Left colon (tissue), 2 donors: ENCODE results near the gene CHMP6. TPM values are rescaled to one million over a fixed set of nuclear protein-coding genes. Genes with fewer than 3 reads are reported as not detected.

ENCODE experiments used
- ATAC-seq: fragments of 200-7000 bp; cut with Tn5 transposase; one replicate; pipeline ENCODE4 v1.9.1; 2020; ENCODE audit warnings: mild to moderate bottlenecking, moderate library complexity
- DNase-seq, 2 donors: peaks; one replicate each; pipeline ENCODE4 v3.0.0-alpha.2; 2020
- intact Hi-C, 2 donors: fragments of 100-400 bp; cut with DNase I in 1 of 2; cut with micrococcal nuclease in 1 of 2; formaldehyde crosslinking; loops; one replicate each; pipeline versions ENCODE4 v1.11.2 to v1.14.0; 2022; cut with DNase I, micrococcal nuclease
- total RNA-seq, 2 donors: library from RNA; stranded (reverse); fragmentation: NEBNext Ultra II Directional; extraction: Animal tissue kit (Norgen Biotek cat#: 25700); gene quantifications; one replicate each; pipeline ENCODE4 v1.2.1, GENCODE V29; 2021
- donor health status: DM: no; HTN: no; CAD: no.
- donor health status: DM: yes; HTN: yes; CAD: no.

Gene CHMP6
- total RNA-seq, 2 donors from 2014 or later, result 37.2 to 39.5 TPM

GRCh38 chr17:80969030-80969673, 22.5 kb upstream of the CHMP6 start:
- intact Hi-C loops, result no loop called here
- DNase-seq, result no peak
- peak; percentile 9 for ATAC-seq

DNA sequence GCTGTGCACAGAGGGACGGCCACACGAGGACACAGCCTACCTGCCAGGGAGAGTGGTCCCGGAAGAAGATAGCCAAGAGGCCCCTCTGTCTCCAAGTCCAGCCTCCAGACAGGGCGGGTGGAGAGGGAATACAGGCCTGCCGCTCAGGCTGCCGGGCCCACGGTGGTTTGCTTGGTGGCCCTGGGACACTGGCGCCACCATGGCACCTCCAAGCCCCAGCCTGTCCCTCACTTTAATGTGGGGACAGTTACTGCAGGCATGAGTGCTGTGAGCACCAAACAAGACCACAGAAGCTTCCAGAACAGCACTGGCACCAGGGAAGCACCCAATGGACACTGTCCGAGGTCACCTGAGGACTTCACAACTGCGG, 22.0 kb upstream of the CHMP6 start:
- peak; percentile 7 for ATAC-seq
- DNase-seq, result no peak
- intact Hi-C loops, result loop anchor here in 1 of 2 donors (10.0 kb wide), 2 partner anchors 105 to 545 kb away; no protein-coding TSS in a partner anchor

GRCh38 chr17:80970044-80970761, 21.4 kb upstream of the CHMP6 start:
- ATAC-seq (peak; percentile 57), DNase-seq (peak in 1 of 2 donors; percentile 61)
- intact Hi-C loops, result loop anchor here in 1 of 2 donors (10.0 kb wide), 2 partner anchors 105 to 545 kb away; no protein-coding TSS in a partner anchor

DNA sequence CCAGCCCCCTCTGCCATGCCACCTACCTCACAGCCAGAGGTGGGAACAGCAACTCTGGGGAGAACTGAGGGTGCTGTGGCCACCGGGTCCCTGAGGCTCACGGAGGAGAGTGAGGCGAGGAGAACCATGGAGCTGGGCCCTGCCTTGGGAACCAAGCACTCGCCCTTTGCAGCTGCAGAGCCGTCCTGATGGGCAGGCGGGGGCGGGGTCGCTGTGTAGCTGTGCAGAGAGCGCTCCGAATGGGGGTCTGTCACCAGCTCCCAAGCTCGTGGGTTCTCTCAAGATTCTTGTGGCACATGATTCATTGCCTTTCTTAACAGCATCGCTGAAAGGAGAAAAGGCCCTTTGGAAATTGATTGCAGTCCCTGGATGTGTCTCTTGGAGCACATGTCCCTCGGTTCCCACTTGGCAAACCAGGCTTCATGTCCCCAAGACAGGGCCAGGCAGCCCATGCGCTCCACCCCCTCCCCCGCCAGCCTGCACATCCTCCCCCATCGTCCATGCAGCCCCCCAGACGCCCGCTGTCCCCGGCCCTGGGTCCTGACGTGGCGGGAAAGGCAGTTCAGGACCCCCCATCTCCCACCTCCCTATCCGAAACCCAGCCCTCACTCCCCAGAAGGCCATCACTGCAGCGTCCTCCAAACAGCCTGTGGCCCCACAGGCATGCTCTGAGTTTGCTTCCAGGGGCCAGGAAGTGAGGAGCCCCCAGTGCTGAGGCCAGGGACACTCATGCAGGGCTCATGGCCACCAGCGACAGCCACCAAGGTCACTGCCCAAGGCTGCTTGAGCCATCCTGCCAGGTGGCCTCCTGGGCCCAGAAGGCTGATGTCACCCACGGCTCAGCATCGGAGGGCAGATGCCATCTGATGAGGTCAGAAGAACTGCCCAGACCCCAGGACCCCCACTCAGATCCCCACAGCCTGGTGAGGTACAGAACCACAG, 20.6 kb upstream of the CHMP6 start:
- no peak for ATAC-seq
- intact Hi-C loops, result loop anchor here in 1 of 2 donors (10.0 kb wide), 2 partner anchors 106 to 546 kb away; no protein-coding TSS in a partner anchor
- DNase-seq, result no peak

GRCh38 chr17:80971704-80972304, 19.8 kb upstream of the CHMP6 start:
- no peak for DNase-seq
- intact Hi-C loops, result loop anchor here in 1 of 2 donors (10.0 kb wide), 2 partner anchors 107 to 547 kb away; no protein-coding TSS in a partner anchor
- no peak for ATAC-seq

DNA sequence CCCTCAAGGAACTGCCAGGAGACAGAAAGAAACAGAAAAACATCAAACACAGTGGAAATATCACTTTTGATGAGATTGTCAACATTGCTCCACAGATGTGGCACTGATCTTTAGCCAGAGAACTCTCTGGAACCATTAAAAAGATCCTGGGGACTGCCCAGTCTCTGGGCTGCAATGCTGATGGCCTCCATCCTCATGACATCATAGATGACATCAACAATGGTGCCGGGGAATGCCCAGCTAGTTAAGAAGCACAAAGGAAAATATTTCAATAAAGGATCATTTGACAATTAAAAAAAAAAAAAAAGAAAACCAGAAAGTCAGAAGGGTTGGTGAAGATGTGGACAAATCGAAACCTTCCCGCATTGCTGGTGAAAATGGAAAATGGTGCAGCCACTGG, 14.9 kb upstream of the CHMP6 start:
- intact Hi-C loops, result loop anchor here in 1 of 2 donors (10.0 kb wide), 2 partner anchors 112 to 552 kb away; no protein-coding TSS in a partner anchor
- ATAC-seq (no peak), DNase-seq (no peak)

GRCh38 chr17:80977172-80977571, 14.5 kb upstream of the CHMP6 start:
- no peak for DNase-seq
- intact Hi-C loops, result loop anchor here in 1 of 2 donors (10.0 kb wide), 2 partner anchors 112 to 552 kb away; no protein-coding TSS in a partner anchor
- no peak for ATAC-seq

DNA sequence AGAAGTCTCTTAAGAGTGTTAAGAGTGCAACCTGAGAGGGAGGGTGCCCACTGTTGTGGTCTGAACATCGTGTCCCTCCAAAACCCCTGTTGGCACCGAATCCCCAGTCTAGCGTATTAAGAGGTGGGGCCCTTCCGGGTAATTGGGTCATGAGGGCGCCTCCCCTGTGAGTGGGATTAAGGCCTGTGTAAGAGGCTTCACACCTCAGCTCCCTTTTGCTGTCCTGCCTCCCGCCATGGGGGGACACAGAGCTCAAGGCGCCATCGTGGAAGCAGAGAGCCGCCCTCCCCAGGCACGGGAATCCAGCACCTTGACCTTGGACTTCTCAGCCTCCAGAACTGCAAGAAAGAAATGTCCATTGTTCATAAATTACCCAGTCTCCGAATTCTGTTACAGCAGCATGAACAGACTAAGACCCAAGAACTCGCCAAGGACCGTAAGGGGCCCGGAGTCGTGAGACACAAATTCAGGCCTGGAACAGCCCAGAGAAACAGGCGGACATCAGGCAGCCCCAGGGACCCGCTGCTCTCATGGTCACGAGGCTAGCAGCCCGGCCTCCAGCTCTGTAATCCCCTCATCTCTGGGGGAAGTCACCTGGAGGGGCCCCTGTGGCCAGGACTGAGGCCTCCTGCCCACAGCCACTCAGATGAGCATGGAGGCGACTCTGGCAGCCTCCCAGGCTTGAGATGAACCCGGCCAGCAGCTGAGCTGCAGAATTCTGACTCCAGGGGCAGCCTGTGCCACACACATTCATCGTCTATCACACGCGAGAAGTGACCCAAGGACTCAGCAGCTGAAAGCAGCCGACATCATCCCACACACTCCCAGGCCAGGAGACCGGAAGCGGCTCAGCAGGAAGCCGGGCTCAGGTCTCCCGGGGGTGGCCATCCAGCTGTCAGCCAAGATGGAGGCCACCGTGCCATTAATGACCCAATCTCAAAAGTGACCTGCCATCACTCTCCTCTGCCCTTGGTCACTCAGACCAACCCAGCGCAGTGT, 12.8 kb upstream of the CHMP6 start:
- intact Hi-C loops, result loop anchor here in 1 of 2 donors (10.0 kb wide), 2 partner anchors 114 to 554 kb away; no protein-coding TSS in a partner anchor

GRCh38 chr17:80979547-80980378, 11.9 kb upstream of the CHMP6 start:
- intact Hi-C loops, result loop anchor here (5.0 to 10.0 kb wide), 3 partner anchors 115 to 555 kb away; no protein-coding TSS in a partner anchor
- DNase-seq, result no peak
- no peak for ATAC-seq

More for the DNA sequence above, 12.8 kb upstream of the CHMP6 start:
- DNase-seq, result no peak
- no peak for ATAC-seq

GRCh38 chr17:80980397-80981061, 11.1 kb upstream of the CHMP6 start:
- DNase-seq (no peak), ATAC-seq (peak; percentile 11)
- intact Hi-C loops, result loop anchor here in 1 of 2 donors (5.0 kb wide), 1 partner anchor 553 kb away; no protein-coding TSS in a partner anchor

DNA sequence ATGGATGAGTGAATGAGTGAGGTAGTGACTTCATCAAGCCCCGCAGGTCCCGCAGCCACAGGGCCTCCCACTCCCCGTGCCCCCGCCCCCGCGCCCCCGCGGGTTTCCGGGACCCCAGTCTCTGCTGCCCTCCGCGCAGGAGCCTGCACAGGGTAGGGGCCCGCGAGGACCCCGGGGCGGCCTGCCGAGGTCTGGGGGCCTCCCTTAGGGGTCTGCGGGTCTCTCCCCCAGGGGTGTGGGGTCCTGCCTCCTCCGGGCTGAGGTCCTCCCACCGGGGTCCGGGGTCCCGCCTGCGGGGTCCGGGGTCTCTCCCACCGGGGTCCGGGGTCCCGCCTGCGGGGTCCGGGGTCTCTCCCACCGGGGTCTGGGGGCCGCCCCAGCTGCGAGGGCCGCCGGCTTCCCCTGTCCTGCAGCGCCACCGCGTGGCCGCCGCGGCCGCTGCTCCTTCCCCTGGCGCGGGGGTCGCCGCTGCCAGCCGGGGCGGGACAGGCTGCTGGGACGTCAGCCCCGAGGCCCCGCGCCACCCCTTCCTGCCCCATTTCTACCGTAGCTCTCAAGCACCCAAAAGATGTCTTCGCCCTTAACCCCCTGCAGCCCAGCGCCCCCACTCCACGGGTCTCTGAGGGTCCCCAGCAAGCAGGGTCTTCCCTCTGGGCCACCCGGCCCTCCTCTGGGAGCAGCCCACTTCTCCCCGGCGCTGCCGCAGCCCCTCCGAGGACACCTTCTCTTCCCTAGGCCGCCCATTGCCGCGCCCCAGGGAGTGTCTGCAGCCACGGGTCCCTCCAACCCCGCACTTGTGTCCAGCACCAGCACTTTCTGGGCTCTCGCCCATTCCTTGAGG, 10.4 kb upstream of the CHMP6 start:
- intact Hi-C loops, result loop anchor here in 1 of 2 donors (5.0 kb wide), 1 partner anchor 554 kb away; no protein-coding TSS in a partner anchor
- DNase-seq, result no peak
- ATAC-seq, result peak; percentile 51

DNA sequence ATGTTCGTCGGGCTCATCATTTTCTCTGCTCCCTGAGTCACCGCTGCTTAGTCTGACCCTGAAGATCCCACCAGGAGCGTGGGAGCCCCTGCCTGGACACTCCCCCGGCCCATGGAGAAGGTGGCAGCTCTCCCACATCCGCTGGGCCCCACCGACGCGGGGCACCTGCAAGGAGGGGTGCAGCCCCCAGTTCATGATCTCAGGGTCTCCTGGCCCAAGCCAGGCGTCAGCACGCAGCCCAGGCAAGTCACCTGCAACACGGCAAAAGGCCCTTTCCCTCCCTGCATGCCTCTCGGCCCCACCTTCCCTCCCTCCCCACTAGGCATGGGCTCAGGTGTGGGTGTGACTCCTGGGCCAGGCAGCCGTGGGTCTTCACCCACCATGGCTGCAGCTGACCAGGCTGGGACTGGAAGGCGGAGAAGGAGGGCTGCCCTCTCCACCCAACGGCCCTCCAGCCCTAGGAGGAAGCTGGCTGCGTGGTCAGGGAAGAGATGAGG, 9.7 kb upstream of the CHMP6 start:
- ATAC-seq (peak; percentile 13), DNase-seq (no peak)
- intact Hi-C loops, result loop anchor here in 1 of 2 donors (5.0 kb wide), 1 partner anchor 555 kb away; no protein-coding TSS in a partner anchor

DNA sequence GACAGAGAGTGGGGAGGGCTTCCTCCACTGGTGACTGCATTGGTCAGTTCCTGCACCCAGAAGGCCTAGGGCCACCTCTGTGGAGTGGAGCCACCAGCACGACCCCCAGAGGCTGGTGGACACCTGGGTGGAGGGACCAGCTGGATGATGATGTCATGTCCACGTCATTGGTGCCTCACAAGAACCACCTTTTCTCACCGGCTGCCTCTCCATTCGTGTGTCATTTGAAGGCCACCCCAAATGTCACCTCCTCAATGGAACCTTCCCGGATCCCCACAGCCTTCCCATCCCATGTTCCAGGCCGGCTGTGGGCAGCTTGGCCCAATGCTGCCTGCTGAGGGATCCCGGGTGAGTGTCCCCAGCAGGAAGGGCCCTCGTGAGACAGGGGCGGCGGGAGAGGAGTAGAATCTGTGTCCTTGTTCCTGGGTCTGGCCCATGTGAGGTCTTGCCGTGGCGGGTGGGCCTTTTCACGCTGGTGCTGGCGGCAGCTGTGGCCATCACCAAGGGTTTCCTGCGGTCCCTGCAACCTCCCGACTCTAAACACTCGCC, 9.1 kb upstream of the CHMP6 start:
- ATAC-seq (no peak), DNase-seq (no peak)
- intact Hi-C loops, result loop anchor here in 1 of 2 donors (5.0 kb wide), 1 partner anchor 555 kb away; no protein-coding TSS in a partner anchor

DNA sequence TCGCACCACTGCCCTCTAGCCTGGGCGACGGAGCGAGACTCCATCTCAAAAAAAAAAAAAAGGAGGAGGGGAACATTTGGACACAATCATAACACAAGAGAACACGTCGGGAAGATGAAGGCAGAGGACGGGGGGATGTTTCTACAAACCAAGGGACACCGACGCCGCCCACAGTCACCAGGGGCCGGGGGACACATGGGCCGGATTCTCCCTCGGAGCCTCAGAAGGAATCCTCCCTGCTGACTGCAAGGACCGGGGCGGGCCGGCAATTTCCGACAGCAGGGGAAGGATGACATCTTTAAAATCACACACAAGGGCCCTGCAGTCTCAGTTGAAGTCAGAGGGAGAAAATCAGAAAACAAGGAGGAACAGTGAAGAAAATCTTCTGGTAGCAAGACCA, 8.1 kb upstream of the CHMP6 start:
- intact Hi-C loops, result loop anchor here in 1 of 2 donors (5.0 kb wide), 1 partner anchor 556 kb away; no protein-coding TSS in a partner anchor
- ATAC-seq (no peak), DNase-seq (no peak)
